Upper lobe of right lung (tissue), 1 donor: ENCODE data around the gene LHFPL3. TPM values are rescaled to one million over a fixed set of nuclear protein-coding genes. Genes with fewer than 3 reads are reported as not detected.

Experiments used
- ATAC-seq: fragments of 200-7000 bp; cut with Tn5 transposase; one replicate; pipeline ENCODE4 v1.9.1; 2020; ENCODE audit warnings: mild to moderate bottlenecking, moderate library complexity
- DNase-seq: peaks from one replicate; pipeline ENCODE4 v3.0.0-alpha.2; 2020
- H3K27ac ChIP-seq: fragments of 200-600 bp; one replicate; pipeline ENCODE4 v1.8.0; 2022
- H3K27me3 ChIP-seq: fragments of 200-600 bp; one replicate; pipeline ENCODE4 v1.8.0; 2022; ENCODE audit warnings: mild to moderate bottlenecking
- H3K36me3 ChIP-seq: fragments of 200-600 bp; one replicate; pipeline ENCODE4 v1.8.0; 2022
- H3K4me1 ChIP-seq: fragments of 200-600 bp; one replicate; pipeline ENCODE4 v1.8.0; 2022
- H3K4me3 ChIP-seq: fragments of 200-600 bp; one replicate; pipeline ENCODE4 v1.8.0; 2022; ENCODE audit warnings: mild to moderate bottlenecking
- H3K9me3 ChIP-seq: fragments of 200-600 bp; one replicate; pipeline ENCODE4 v1.8.0; 2022
- intact Hi-C: fragments of 100-400 bp; cut with DNase I; formaldehyde crosslinking; loops from one replicate; pipeline ENCODE4 v1.11.0; 2022
- total RNA-seq: library from RNA; stranded (reverse); fragmentation: NEBNext Ultra II Directional; extraction: Animal tissue kit (Norgen Biotek cat#: 25700); gene quantifications from one replicate; pipeline ENCODE4 v1.2.1, GENCODE V29; 2021
- TF ChIP-seq, protein P1 (sequence below): fragments of 200-600 bp; IDR thresholded peaks from one replicate; pipeline ENCODE4 v1.8.0; 2022; ENCODE audit warnings: antibody characterized with exemption
- donor health status: DM: no; HTN: yes; CAD: no; lungs with severe emphysema.

The LHFPL3 gene
- total RNA-seq, 1 donor from 2014 or later = not detected

- ATAC-seq (no peak), DNase-seq (no peak)
- H3K4me1 ChIP-seq = no peaks in the 10 kb centered on the region
- no peak overlapping the region for H3K4me3 ChIP-seq
- H3K27ac ChIP-seq = no peak overlapping the region
- no peaks in the 10 kb centered on the region for H3K27me3 ChIP-seq
- intact Hi-C loops = no loop called here
- no peaks in the 10 kb centered on the region for H3K9me3 ChIP-seq
- TF ChIP-seq, protein P1, sequence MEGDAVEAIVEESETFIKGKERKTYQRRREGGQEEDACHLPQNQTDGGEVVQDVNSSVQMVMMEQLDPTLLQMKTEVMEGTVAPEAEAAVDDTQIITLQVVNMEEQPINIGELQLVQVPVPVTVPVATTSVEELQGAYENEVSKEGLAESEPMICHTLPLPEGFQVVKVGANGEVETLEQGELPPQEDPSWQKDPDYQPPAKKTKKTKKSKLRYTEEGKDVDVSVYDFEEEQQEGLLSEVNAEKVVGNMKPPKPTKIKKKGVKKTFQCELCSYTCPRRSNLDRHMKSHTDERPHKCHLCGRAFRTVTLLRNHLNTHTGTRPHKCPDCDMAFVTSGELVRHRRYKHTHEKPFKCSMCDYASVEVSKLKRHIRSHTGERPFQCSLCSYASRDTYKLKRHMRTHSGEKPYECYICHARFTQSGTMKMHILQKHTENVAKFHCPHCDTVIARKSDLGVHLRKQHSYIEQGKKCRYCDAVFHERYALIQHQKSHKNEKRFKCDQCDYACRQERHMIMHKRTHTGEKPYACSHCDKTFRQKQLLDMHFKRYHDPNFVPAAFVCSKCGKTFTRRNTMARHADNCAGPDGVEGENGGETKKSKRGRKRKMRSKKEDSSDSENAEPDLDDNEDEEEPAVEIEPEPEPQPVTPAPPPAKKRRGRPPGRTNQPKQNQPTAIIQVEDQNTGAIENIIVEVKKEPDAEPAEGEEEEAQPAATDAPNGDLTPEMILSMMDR = no peak
- H3K36me3 ChIP-seq = no peaks in the 10 kb centered on the region
These were observed 394.6 kb downstream of the LHFPL3 start for GRCh38 chr7:104723001-104723400.

GRCh38 chr7:104758504-104758903 lies 430.1 kb downstream of the LHFPL3 start:
- H3K4me3 ChIP-seq = no peak overlapping the region
- ATAC-seq (no peak), DNase-seq (no peak)
- H3K36me3 ChIP-seq = no peaks in the 10 kb centered on the region
- no peaks in the 10 kb centered on the region for H3K9me3 ChIP-seq
- TF ChIP-seq, protein P1 = no peak
- intact Hi-C loops = no loop called here
- H3K4me1 ChIP-seq = no peaks in the 10 kb centered on the region
- H3K27ac ChIP-seq = no peak overlapping the region
- H3K27me3 ChIP-seq = no peaks in the 10 kb centered on the region

DNA sequence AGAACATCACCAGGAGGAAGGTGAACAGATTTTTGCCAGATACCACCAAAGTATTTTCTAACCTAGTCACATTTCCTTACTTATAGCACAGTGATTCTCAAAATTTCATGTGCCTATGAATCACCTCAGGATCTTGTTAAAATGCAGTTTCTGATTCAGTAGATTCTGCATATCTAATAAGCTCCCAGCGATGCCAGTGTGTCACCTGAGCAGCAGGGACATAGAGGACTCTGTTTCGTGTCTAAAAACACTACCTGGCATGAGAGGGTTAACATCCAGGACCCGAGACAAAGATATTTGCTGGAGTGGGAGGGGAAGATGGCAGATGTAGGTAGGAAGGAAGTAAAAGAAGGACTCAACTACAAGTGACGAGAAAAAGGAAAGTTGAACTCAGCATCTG lies 433.5 kb downstream of the LHFPL3 start:
- ATAC-seq (no peak), DNase-seq (no peak)
- Histone ChIP-seq H3K36me3 (no peaks in the 10 kb centered on the region), H3K4me3 (no peak overlapping the region), H3K27ac (no peak overlapping the region), H3K9me3 (no peaks in the 10 kb centered on the region), H3K27me3 (no peaks in the 10 kb centered on the region), H3K4me1 (no peaks in the 10 kb centered on the region)
- TF ChIP-seq, protein P1 = no peak
- intact Hi-C loops = no loop called here

- no peaks in the 10 kb centered on the region for H3K4me1 ChIP-seq
- no peak overlapping the region for H3K27ac ChIP-seq
- TF ChIP-seq, protein P1 = no peak
- H3K36me3 ChIP-seq = no peaks in the 10 kb centered on the region
- ATAC-seq (no peak), DNase-seq (no peak)
- no peaks in the 10 kb centered on the region for H3K27me3 ChIP-seq
- no peaks in the 10 kb centered on the region for H3K9me3 ChIP-seq
- intact Hi-C loops = no loop called here
- H3K4me3 ChIP-seq = no peak overlapping the region
These were observed 438.7 kb downstream of the LHFPL3 start for GRCh38 chr7:104767113-104767512.

DNA sequence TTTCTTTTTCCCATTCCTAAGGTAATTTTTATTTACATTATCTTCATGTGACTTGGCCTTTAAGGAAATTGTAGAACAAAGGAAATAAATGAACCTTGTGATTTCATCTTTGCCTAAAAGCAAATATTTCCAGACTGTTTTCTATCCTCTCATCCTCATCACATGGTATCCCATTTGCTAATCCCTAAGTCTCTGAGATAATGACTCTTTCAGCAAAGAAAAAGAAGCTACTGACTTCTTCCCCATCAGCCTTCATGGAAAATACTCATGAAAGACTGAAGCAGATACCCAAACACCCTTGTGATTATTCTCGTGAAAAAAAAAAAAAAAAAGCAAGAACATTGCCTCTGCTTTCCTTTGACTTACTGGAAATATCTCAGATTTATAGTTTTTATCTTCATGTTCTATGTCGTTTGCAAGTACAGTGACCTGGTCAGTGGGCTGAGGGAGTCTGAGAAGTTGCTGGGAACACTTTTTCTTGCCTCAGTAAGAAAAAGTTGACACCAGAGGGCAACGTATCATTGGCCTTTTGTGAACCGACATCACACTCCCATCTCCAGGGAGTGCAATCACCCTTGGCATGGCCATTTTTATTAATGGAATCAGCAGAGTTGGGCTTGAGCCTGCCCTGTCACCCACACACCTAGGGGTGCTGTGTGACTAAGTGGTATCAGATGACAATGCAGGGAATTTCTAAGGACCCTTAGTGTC lies 439.6 kb downstream of the LHFPL3 start:
- ATAC-seq = no peak

More for the DNA sequence above, 439.6 kb downstream of the LHFPL3 start:
- Histone ChIP-seq H3K9me3 (no peaks in the 10 kb centered on the region), H3K4me1 (no peaks in the 10 kb centered on the region), H3K27ac (no peak overlapping the region), H3K36me3 (no peaks in the 10 kb centered on the region), H3K27me3 (no peaks in the 10 kb centered on the region), H3K4me3 (no peak overlapping the region)
- DNase-seq = no peak
- intact Hi-C loops = no loop called here
- TF ChIP-seq, protein P1 = no peak
